BLaER1 treated with 17β-estradiol and CSF1 and Interleukin-3, amounts not matched to agents 10 nM and 100 nM (cell line): Measurements from ENCODE around the gene CCT8L2.
"Not testable (repeated sequence)": the region's sequence is repeated elsewhere in the genome, so short reads cannot be mapped to it uniquely, and the experiment has no call there.

Experiments
- H3K27ac ChIP-seq, 11 experiments: shearing (Covaris generic); formaldehyde crosslinking; 2 replicates each; pipeline ENCODE4 v1.8.1; 2022
- H3K27me3 ChIP-seq, 11 experiments: shearing (Covaris generic); formaldehyde crosslinking; 2 replicates each; pipeline ENCODE4 v1.8.1; 2022
- H3K36me3 ChIP-seq, 11 experiments: shearing (Covaris generic); formaldehyde crosslinking; 2 replicates each; pipeline ENCODE4 v1.8.1; 2022
- H3K4me1 ChIP-seq, 10 experiments: shearing (Covaris generic); formaldehyde crosslinking; 2 replicates each; pipeline ENCODE4 v1.8.1; 2022
- H3K4me2 ChIP-seq, 11 experiments: shearing (Covaris generic); formaldehyde crosslinking; 2 replicates each; pipeline ENCODE4 v1.8.1; 2022
- H3K4me3 ChIP-seq, 10 experiments: shearing (Covaris generic); formaldehyde crosslinking; 2 replicates each; pipeline ENCODE4 v1.8.1; 2022
- H3K9ac ChIP-seq, 11 experiments: shearing (Covaris generic); formaldehyde crosslinking; 2 replicates each; pipeline ENCODE4 v1.8.1; 2022
- H3K9me3 ChIP-seq, 11 experiments: shearing (Covaris generic); formaldehyde crosslinking; replicated peaks in 1 of 11; 2 replicates each; pipeline ENCODE4 v1.8.1; 2022
- H4K20me1 ChIP-seq, 11 experiments: shearing (Covaris generic); formaldehyde crosslinking; 2 replicates each; pipeline ENCODE4 v1.8.1; 2022
- Cebpa-rat ChIP-seq, 11 experiments: shearing (Covaris generic); IDR thresholded peaks; 2 replicates each; pipeline ENCODE4 v1.8.1; 2022

Gene CCT8L2

GRCh38 chr22:16559056-16559955 lies 33.3 kb downstream of the CCT8L2 start:
- H3K27ac ChIP-seq: no peak overlapping the region
- H3K9ac ChIP-seq: no peak overlapping the region
- peaks cover 48 to 67% (median 62%) of the 10 kb centered on the region in 11 experiments for H3K9me3 ChIP-seq
- no peak overlapping the region for H3K4me3 ChIP-seq
- no peak overlapping the region for H3K4me2 ChIP-seq
- no peaks in the 10 kb centered on the region for H3K36me3 ChIP-seq
- no peaks in the 10 kb centered on the region for H3K4me1 ChIP-seq
- no peaks in the 10 kb centered on the region for H3K27me3 ChIP-seq
- no peak for TF ChIP-seq Cebpa-rat (IDR thresholded peaks at IDR 0.05)
- H4K20me1 ChIP-seq: no peaks in the 10 kb centered on the region

- not testable (repeated sequence) for H3K4me2 ChIP-seq, H3K27ac ChIP-seq, H3K9ac ChIP-seq, H4K20me1 ChIP-seq, H3K4me1 ChIP-seq, H3K36me3 ChIP-seq, H3K4me3 ChIP-seq, H3K27me3 ChIP-seq
- peaks cover 41 to 64% (median 57%) of the 10 kb centered on the region in 11 experiments for H3K9me3 ChIP-seq
Observed at GRCh38 chr22:16558376-16558945, 34.1 kb downstream of the CCT8L2 start.

GRCh38 chr22:16557511-16557910 lies 35.1 kb downstream of the CCT8L2 start:
- not testable (repeated sequence) for H3K27me3 ChIP-seq, H3K9ac ChIP-seq

GRCh38 chr22:16555077-16555994 lies 37.3 kb downstream of the CCT8L2 start:
- H3K9me3 ChIP-seq: peaks cover 15 to 34% (median 26%) of the 10 kb centered on the region in 11 experiments
- H3K27me3 ChIP-seq, H3K4me1 ChIP-seq, H3K4me2 ChIP-seq, H3K9ac ChIP-seq, H3K4me3 ChIP-seq, H3K36me3 ChIP-seq, H3K27ac ChIP-seq, H4K20me1 ChIP-seq: not testable (repeated sequence)

More at GRCh38 chr22:16557511-16557910, 35.1 kb downstream of the CCT8L2 start:
- not testable (repeated sequence) for H3K4me1 ChIP-seq, H3K4me2 ChIP-seq, H4K20me1 ChIP-seq, H3K36me3 ChIP-seq, H3K4me3 ChIP-seq, H3K27ac ChIP-seq
- peaks cover 35 to 56% (median 48%) of the 10 kb centered on the region in 11 experiments for H3K9me3 ChIP-seq

GRCh38 chr22:16543310-16543709 lies 49.3 kb downstream of the CCT8L2 start:
- not testable (repeated sequence) for H3K27me3 ChIP-seq, H3K9me3 ChIP-seq, H3K9ac ChIP-seq, H3K36me3 ChIP-seq, H3K4me3 ChIP-seq, H3K4me1 ChIP-seq, H4K20me1 ChIP-seq, H3K27ac ChIP-seq, H3K4me2 ChIP-seq
